Liver (tissue), 9 donors: Measurements from ENCODE around the gene HIP1. TPM values are rescaled to one million over a fixed set of nuclear protein-coding genes. Genes with fewer than 3 reads are reported as not detected.
"Not testable (repeated sequence)": the region's sequence is repeated elsewhere in the genome, so short reads cannot be mapped to it uniquely, and the experiment has no call there.

Source experiments
- DNase-seq: peaks from one replicate; pipeline ENCODE4 v3.0.0-alpha.2; 2017; ENCODE audit warnings: low spot score
- H3K27ac ChIP-seq, 2 donors: one replicate each; pipeline ENCODE4 v1.7.0; 2013; ENCODE audit warnings: inconsistent platforms in 2 of 2, low read length in 2 of 2, control low read depth in 1 of 2, low read depth in 1 of 2, mild to moderate bottlenecking in 1 of 2
- H3K27me3 ChIP-seq, 4 donors: one replicate each; pipeline versions ENCODE4 v1.6.1 to v1.7.0; 2013; ENCODE audit warnings: low read length in 3 of 4, inconsistent platforms in 1 of 4, mild to moderate bottlenecking in 1 of 4, moderate library complexity in 1 of 4; ENCODE audit not compliant: control insufficient read depth in 4 of 4, insufficient read depth in 4 of 4
- H3K36me3 ChIP-seq, 4 donors: one replicate each; pipeline versions ENCODE4 v1.6.1 to v1.7.0; 2013; ENCODE audit warnings: low read length in 3 of 4, mild to moderate bottlenecking in 3 of 4, low read depth in 1 of 4, moderate library complexity in 1 of 4; ENCODE audit not compliant: control insufficient read depth in 4 of 4, insufficient read depth in 3 of 4
- H3K4me1 ChIP-seq, 4 donors: one replicate each; pipeline versions ENCODE4 v1.6.1 to v1.7.0; 2013; ENCODE audit warnings: low read length in 3 of 4, mild to moderate bottlenecking in 3 of 4, moderate library complexity in 1 of 4; ENCODE audit not compliant: control insufficient read depth in 4 of 4, insufficient read depth in 4 of 4
- H3K4me3 ChIP-seq, 3 donors: one replicate each; pipeline versions ENCODE4 v1.6.1 to v1.7.0; 2013; ENCODE audit warnings: low read length in 3 of 3, control low read depth in 1 of 3, low read depth in 1 of 3, mild to moderate bottlenecking in 1 of 3
- H3K9ac ChIP-seq, 2 donors: one replicate each; pipeline ENCODE4 v1.7.0; 2013; ENCODE audit warnings: low read length in 2 of 2, mild to moderate bottlenecking in 2 of 2, moderate library complexity in 2 of 2, control low read depth in 1 of 2, low read depth in 1 of 2
- H3K9me3 ChIP-seq, 4 donors: one replicate each; pipeline versions ENCODE4 v1.6.1 to v1.7.0; 2013; ENCODE audit warnings: low read length in 3 of 4; ENCODE audit not compliant: control insufficient read depth in 4 of 4
- CTCF ChIP-seq: fragments of 150-350 bp; IDR thresholded peaks from 2 replicates; pipeline ENCODE4 v1.5.1; 2017; ENCODE audit warnings: improper control_type of control experiment, low read depth, low read length; ENCODE audit not compliant: missing input control
- EGR1 ChIP-seq, 2 donors: IDR thresholded peaks; 2 replicates each; pipeline ENCODE4 v1.6.1; 2016 to 2018; ENCODE audit warnings: antibody characterized with exemption in 2 of 2, low read depth in 2 of 2
- FOXA1 ChIP-seq: IDR thresholded peaks from 2 replicates; pipeline ENCODE4 v1.6.1; 2016; ENCODE audit warnings: antibody characterized with exemption
- FOXA2 ChIP-seq: IDR thresholded peaks from 2 replicates; pipeline ENCODE4 v1.6.1; 2016; ENCODE audit warnings: antibody characterized with exemption
- GABPA ChIP-seq, 2 donors: IDR thresholded peaks in 1 of 2; conservative IDR thresholded peaks in 1 of 2; 2 replicates each; pipeline ENCODE4 v1.6.1; 2016; ENCODE audit warnings: antibody characterized with exemption in 2 of 2, mild to moderate bottlenecking in 1 of 2, moderate library complexity in 1 of 2
- HNF4A ChIP-seq, 2 donors: conservative IDR thresholded peaks; 2 replicates each; pipeline ENCODE4 v1.6.1; 2016; ENCODE audit warnings: antibody characterized with exemption in 2 of 2, mild to moderate bottlenecking in 2 of 2
- JUND ChIP-seq, 2 donors: IDR thresholded peaks; 2 replicates each; pipeline ENCODE4 v1.6.1; 2016; ENCODE audit warnings: antibody characterized with exemption in 2 of 2
- NR2F2 ChIP-seq: IDR thresholded peaks from 2 replicates; pipeline ENCODE4 v1.6.1; 2016; ENCODE audit warnings: antibody characterized with exemption
- RAD21 ChIP-seq, 2 donors: IDR thresholded peaks; 2 replicates each; pipeline ENCODE4 v1.6.1; 2016; ENCODE audit warnings: antibody characterized with exemption in 2 of 2, mild to moderate bottlenecking in 2 of 2
- REST ChIP-seq: IDR thresholded peaks from 2 replicates; pipeline ENCODE4 v1.6.1; 2016; ENCODE audit warnings: antibody characterized with exemption, mild to moderate bottlenecking
- RXRA ChIP-seq, 2 donors: IDR thresholded peaks; 2 replicates each; pipeline ENCODE4 v1.6.1; 2017 to 2018; ENCODE audit warnings: antibody characterized with exemption in 2 of 2, mild to moderate bottlenecking in 1 of 2
- SP1 ChIP-seq: IDR thresholded peaks from 2 replicates; pipeline ENCODE4 v1.6.1; 2018; ENCODE audit warnings: antibody characterized with exemption, mild to moderate bottlenecking
- TAF1 ChIP-seq: conservative IDR thresholded peaks from 2 replicates; pipeline ENCODE4 v1.6.1; 2016; ENCODE audit warnings: antibody characterized with exemption, mild to moderate bottlenecking
- YY1 ChIP-seq: IDR thresholded peaks from 2 replicates; pipeline ENCODE4 v1.6.1; 2016; ENCODE audit warnings: antibody characterized with exemption, mild to moderate bottlenecking
- ZBTB33 ChIP-seq: IDR thresholded peaks from 2 replicates; pipeline ENCODE4 v1.6.1; 2016; ENCODE audit warnings: antibody characterized with exemption
- WGBS: extraction: QIAGEN DNeasy Blood & Tissue Kit; methylation state at CpG from one replicate; pipeline ENCODE4 v1.1.7; 2013; 5-methylcytosine and 5-hydroxymethylcytosine counted together
- polyA plus RNA-seq, 2 donors: library from polyadenylated mRNA; stranded (reverse) in 1 of 2; unstranded in 1 of 2; fragments of 200-250 nt in 1 of 2; fragments of >200 nt in 1 of 2; fragmentation: Nextera tagmentation in 1 of 2; extraction: Ambion mirVana in 1 of 2; gene quantifications; one replicate each; pipeline versions ENCODE4 v1.2.1 to v1.2.3, GENCODE V29; 2013 to 2015
- total RNA-seq, 2 donors: library from RNA; depleted of rRNA; stranded (reverse); fragments of >200 nt; gene quantifications; one replicate each; pipeline ENCODE4 v1.2.3, GENCODE V29; 2014
- TF ChIP-seq, protein P1 (sequence below): IDR thresholded peaks from 2 replicates; pipeline ENCODE4 v1.6.1; 2016; ENCODE audit warnings: antibody characterized with exemption
- donor health status: healthy.
- donor health status: healthy.
- donor health status: healthy.
- donor health status: healthy.
- donor health status: healthy.

HIP1 gene
- total and polyA plus RNA-seq, 4 donors = 3.8 to 13.6 (median 7.8) TPM

DNA sequence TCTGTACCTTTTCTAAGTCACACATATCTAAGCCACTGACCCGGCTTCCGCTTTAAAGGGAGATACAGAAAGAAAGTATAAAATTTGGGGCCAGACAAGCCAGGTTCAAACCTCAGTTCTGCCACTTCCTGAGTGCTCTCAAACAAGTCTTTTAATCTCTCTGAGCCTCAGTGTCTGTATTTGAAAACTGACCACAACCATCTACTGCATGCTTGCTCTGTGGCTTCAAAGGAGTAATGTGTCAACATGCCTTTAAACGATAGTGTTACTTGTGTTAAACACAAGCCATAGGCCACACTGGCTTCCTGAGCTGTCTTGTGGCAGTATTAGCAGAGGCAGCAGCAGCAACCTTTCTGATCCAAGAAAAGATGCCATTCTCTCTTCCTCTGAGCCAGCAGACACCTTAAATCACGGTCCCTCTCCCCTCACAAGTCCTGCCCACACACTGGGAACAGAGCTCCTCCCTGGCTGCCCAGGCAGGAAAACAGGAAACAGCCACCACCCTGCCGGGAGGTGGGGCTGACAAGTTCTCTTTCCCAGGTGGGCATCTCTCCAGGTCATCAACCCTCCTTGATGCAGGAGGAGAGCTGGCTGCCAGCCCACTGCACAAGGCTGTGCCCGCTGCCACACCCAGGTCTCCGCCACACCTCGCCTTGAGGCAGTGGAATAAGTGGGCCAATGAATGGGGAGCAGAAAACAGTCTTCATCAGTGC, 10.7 kb downstream of the HIP1 start (continued):
- no peak for TF ChIP-seq FOXA1
- no peak for TF ChIP-seq NR2F2

DNA sequence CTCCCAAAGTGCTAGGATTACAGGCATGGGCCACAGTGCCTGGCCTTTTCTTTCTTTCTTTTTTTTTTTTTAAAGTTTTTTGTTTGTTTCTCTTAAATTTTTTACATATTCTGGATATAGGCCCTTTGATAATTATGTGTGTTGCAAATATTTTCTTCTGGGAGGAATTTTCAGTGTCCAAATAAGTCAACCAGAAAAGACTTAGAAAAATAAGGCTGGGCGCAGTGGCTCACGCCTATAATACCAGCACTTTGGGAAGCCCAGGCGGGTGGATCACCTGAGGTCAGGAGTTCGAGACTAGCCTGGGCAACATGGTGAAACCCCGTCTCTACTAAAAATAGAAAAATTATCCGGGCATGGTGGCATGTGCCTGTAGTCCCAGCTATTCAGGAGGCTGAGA, 11.4 kb downstream of the HIP1 start:
- H3K27ac ChIP-seq, H3K4me1 ChIP-seq, H3K36me3 ChIP-seq, H3K4me3 ChIP-seq, H3K27me3 ChIP-seq, H3K9ac ChIP-seq, DNase-seq, H3K9me3 ChIP-seq: not testable (repeated sequence)
- WGBS = 93% methylated on average over 6 of the region's 6 CpGs

DNA sequence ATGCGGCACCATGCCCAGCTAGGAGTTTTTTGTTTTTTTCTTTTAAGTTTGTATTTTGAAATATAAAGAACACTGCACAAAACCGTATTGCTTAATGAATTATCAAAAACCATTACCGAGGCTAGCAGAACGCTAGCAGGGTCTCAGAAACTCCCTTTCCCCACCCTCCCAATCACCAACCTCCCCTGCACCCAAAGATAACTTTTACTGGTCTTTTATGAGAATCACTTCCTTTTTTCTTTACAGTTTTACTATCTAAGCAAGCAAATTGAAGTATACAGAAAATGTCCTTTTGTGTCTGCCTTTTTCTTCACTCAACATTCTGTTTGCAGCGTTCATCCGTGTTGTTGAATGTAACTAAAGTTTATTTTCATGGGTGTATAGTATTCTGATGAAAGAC, 13.4 kb downstream of the HIP1 start:
- no peaks in the 10 kb centered on the region for H3K9me3 ChIP-seq
- 91% methylated on average over 6 of the region's 6 CpGs for WGBS
- no peaks in the 10 kb centered on the region for H3K4me1 ChIP-seq
- H3K4me3 ChIP-seq = no peak overlapping the region
- H3K9ac ChIP-seq = no peak overlapping the region
- no peak for TF ChIP-seq HNF4A (conservative IDR thresholded peaks at IDR 0.05)
- no peak for TF ChIP-seq ZBTB33
- TF ChIP-seq EGR1 (IDR thresholded peaks at IDR 0.05; ENCODE audit: low read depth in 2 of 2) = no peak
- TF ChIP-seq YY1 = no peak
- no peak for TF ChIP-seq NR2F2
- no peak for TF ChIP-seq REST
- no peak for TF ChIP-seq CTCF
- TF ChIP-seq RAD21 (IDR thresholded peaks at IDR 0.05) = no peak
- TF ChIP-seq TAF1 = no peak
- TF ChIP-seq JUND (IDR thresholded peaks at IDR 0.05) = no peak
- TF ChIP-seq RXRA (IDR thresholded peaks at IDR 0.05) = no peak
- TF ChIP-seq FOXA2 = no peak
- no peak for TF ChIP-seq FOXA1
- TF ChIP-seq, protein P1, sequence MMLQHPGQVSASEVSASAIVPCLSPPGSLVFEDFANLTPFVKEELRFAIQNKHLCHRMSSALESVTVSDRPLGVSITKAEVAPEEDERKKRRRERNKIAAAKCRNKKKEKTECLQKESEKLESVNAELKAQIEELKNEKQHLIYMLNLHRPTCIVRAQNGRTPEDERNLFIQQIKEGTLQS = no peak
- no peak for TF ChIP-seq SP1
- TF ChIP-seq GABPA (IDR thresholded peaks at IDR 0.05 in 1 of 2, conservative IDR thresholded peaks at IDR 0.05 in 1 of 2) = no peak
- no peaks in the 10 kb centered on the region for H3K27me3 ChIP-seq
- H3K36me3 ChIP-seq = no peaks in the 10 kb centered on the region
- DNase-seq = no peak
- no peak overlapping the region for H3K27ac ChIP-seq
